LHCN-M2 (cell line): Measurements from ENCODE around the gene FBLN2. TPM values are rescaled to one million over a fixed set of nuclear protein-coding genes. Genes with fewer than 3 reads are reported as not detected.

ENCODE experiments used
- DNase-seq: peaks from one replicate; pipeline ENCODE4 v3.0.0-alpha.2; 2012; ENCODE audit warnings: low read depth
- total RNA-seq: library from RNA; depleted of rRNA; stranded (reverse); fragments of >200 nt; gene quantifications from 2 replicates; pipeline ENCODE4 v1.2.3, GENCODE V29; 2014

Gene FBLN2
- total RNA-seq, 1 experiment from 2014 or later = 0.06 TPM

- DNase-seq = peak; percentile 18
Observed at GRCh38 chr3:13600950-13601691, 52.2 kb downstream of the FBLN2 start.

GRCh38 chr3:13601692-13602080 is 52.8 kb downstream of the FBLN2 start:
- no peak for DNase-seq

- DNase-seq = no peak
Observed at GRCh38 chr3:13605555-13605954, 56.6 kb downstream of the FBLN2 start.

- no peak for DNase-seq
Observed at GRCh38 chr3:13607821-13608597, 59.1 kb downstream of the FBLN2 start.

- DNase-seq = no peak
Observed at GRCh38 chr3:13608969-13609725, 60.2 kb downstream of the FBLN2 start.

GRCh38 chr3:13610006-13610570 is 61.2 kb downstream of the FBLN2 start:
- DNase-seq = no peak

GRCh38 chr3:13611221-13611620 is 62.3 kb downstream of the FBLN2 start:
- DNase-seq = no peak

GRCh38 chr3:13612829-13613228 is 63.9 kb downstream of the FBLN2 start:
- DNase-seq = no peak

- DNase-seq = no peak
Observed at GRCh38 chr3:13613343-13614190, 64.6 kb downstream of the FBLN2 start.

GRCh38 chr3:13614607-13615006 is 65.7 kb downstream of the FBLN2 start:
- DNase-seq = no peak

GRCh38 chr3:13615019-13615528 is 66.1 kb downstream of the FBLN2 start:
- DNase-seq = no peak

GRCh38 chr3:13616359-13616758 is 67.4 kb downstream of the FBLN2 start:
- no peak for DNase-seq

- DNase-seq = no peak
Observed at GRCh38 chr3:13617097-13617738, 68.3 kb downstream of the FBLN2 start.

GRCh38 chr3:13617981-13618380 is 69.1 kb downstream of the FBLN2 start:
- no peak for DNase-seq

- DNase-seq = no peak
Observed at GRCh38 chr3:13618836-13619235, 69.9 kb downstream of the FBLN2 start.

- DNase-seq = no peak
Observed at GRCh38 chr3:13619661-13620230, 70.8 kb downstream of the FBLN2 start.

GRCh38 chr3:13620281-13620680 is 71.4 kb downstream of the FBLN2 start:
- no peak for DNase-seq

GRCh38 chr3:13620776-13621365 is 71.9 kb downstream of the FBLN2 start:
- DNase-seq = no peak
